ENCODE results near the gene COQ10A. TPM values are rescaled to one million over a fixed set of nuclear protein-coding genes. Genes with fewer than 3 reads are reported as not detected.

Gene COQ10A
- total and polyA plus RNA-seq, 9 of the 15 experiments (the other 6 are each of a cell fraction or from before 2014, with no cell fraction given): 3.1 to 26.4 (median 12.7) TPM

- BruUV-seq (replicated peaks): no TSS peak
- Histone ChIP-seq H3K79me2 (ENCODE audit: control insufficient read depth, insufficient read depth, low read length) (no peaks in the 10 kb centered on the region), H3K4me1 (replicated peaks in 1 of 2; ENCODE audit: control insufficient read depth in 2 of 2, insufficient read depth in 2 of 2, low read length in 2 of 2) (no peaks in the 10 kb centered on the region), H4K20me1 (replicated peaks; ENCODE audit: control insufficient read depth, insufficient read depth, low read length) (no peaks in the 10 kb centered on the region), H3K9ac (ENCODE audit: insufficient read depth in 1 of 2, low read depth in 2 of 2, low read length in 2 of 2) (no peak overlapping the region), H3K36me3 (ENCODE audit: control insufficient read depth, insufficient read depth, low read length) (peaks cover 91% of the 10 kb centered on the region), H3K27ac (ENCODE audit: extremely low read depth, low read depth, low read length) (no peak overlapping the region), H3K27me3 (ENCODE audit: control insufficient read depth in 2 of 2, insufficient read depth in 2 of 2, low read length in 2 of 2) (no peaks in the 10 kb centered on the region), H3K9me3 (replicated peaks; ENCODE audit: control insufficient read depth, insufficient read depth, low read depth, low read length) (no peaks in the 10 kb centered on the region), H3K4me3 (no peak overlapping the region), H2AFZ (ENCODE audit: low read depth, low read length) (no peak overlapping the region), H3K9me1 (ENCODE audit: control insufficient read depth, insufficient read depth, low read length) (no peaks in the 10 kb centered on the region), H3K4me2 (ENCODE audit: insufficient read depth, low read length) (no peak overlapping the region)
- no peak for FAIRE-seq
- 100% methylated on average over 2 of the region's 2 CpGs for whole genome bisulfite sequencing (ENCODE audit: insufficient coverage, low coverage, missing lambda C conversion rate)
- in situ Hi-C loops (cut with MboI): no loop called here
- ATAC-seq: no peak
- POLR2A ChIA-PET: no interaction called here
- CTCF ChIA-PET (ENCODE audit: low intra/inter-chr PET ratio): no interaction called here
- intact Hi-C loops (cut with micrococcal nuclease): no loop called here
- DNase-seq (ENCODE audit: extremely low read depth in 1 of 4, low spot score in 3 of 4): no peak
- peak; percentile 20 for TF ChIP-seq RBM25 (IDR thresholded peaks at IDR 0.05; ENCODE audit: low read depth, low read length, severe bottlenecking)
- no peak for TF ChIP-seq MCM5 (IDR thresholded peaks at IDR 0.05; ENCODE audit: low read depth)
- TF ChIP-seq ZNF121 (CRISPR knock-in tag; conservative IDR thresholded peaks at IDR 0.05): peak; percentile 85
These were observed 7.6 kb downstream of the COQ10A start for GRCh38 chr12:56274299-56274698.

- Histone ChIP-seq H3K79me2 (ENCODE audit: control insufficient read depth, insufficient read depth, low read length) (no peaks in the 10 kb centered on the region), H3K9ac (ENCODE audit: insufficient read depth in 1 of 2, low read depth in 2 of 2, low read length in 2 of 2) (no peak overlapping the region), H3K27ac (ENCODE audit: extremely low read depth, low read depth, low read length) (no peak overlapping the region), H3K27me3 (ENCODE audit: control insufficient read depth in 2 of 2, insufficient read depth in 2 of 2, low read length in 2 of 2) (no peaks in the 10 kb centered on the region), H3K9me1 (ENCODE audit: control insufficient read depth, insufficient read depth, low read length) (no peaks in the 10 kb centered on the region), H3K4me1 (replicated peaks in 1 of 2; ENCODE audit: control insufficient read depth in 2 of 2, insufficient read depth in 2 of 2, low read length in 2 of 2) (no peaks in the 10 kb centered on the region), H3K9me3 (replicated peaks; ENCODE audit: control insufficient read depth, insufficient read depth, low read depth, low read length) (no peaks in the 10 kb centered on the region), H2AFZ (ENCODE audit: low read depth, low read length) (no peak overlapping the region), H3K4me2 (ENCODE audit: insufficient read depth, low read length) (no peak overlapping the region), H3K4me3 (no peak overlapping the region), H4K20me1 (replicated peaks; ENCODE audit: control insufficient read depth, insufficient read depth, low read length) (no peaks in the 10 kb centered on the region), H3K36me3 (ENCODE audit: control insufficient read depth, insufficient read depth, low read length) (peaks cover 91% of the 10 kb centered on the region)
- in situ Hi-C loops (cut with MboI): no loop called here
- TF ChIP-seq ZNF445 (CRISPR knock-in tag; IDR thresholded peaks at IDR 0.05; ENCODE audit: low read depth) (no peak), ZNF24 (IDR thresholded peaks at IDR 0.05) (no peak), ZNF57 (CRISPR knock-in tag; IDR thresholded peaks at IDR 0.05) (no peak), ZNF512 (tag; IDR thresholded peaks at IDR 0.05) (no peak), ZNF121 (CRISPR knock-in tag; conservative IDR thresholded peaks at IDR 0.05) (no peak), EZH2 (IDR thresholded peaks at IDR 0.05; ENCODE audit: borderline replicate concordance, low read depth, low read length) (no peak), CHAMP1 (IDR thresholded peaks at IDR 0.05) (no peak), PHF8 (IDR thresholded peaks at IDR 0.05; ENCODE audit: borderline replicate concordance, low read length) (no peak), EHMT2 (IDR thresholded peaks at IDR 0.05) (no peak), CBX8 (IDR thresholded peaks at IDR 0.05; ENCODE audit: borderline replicate concordance, extremely low read depth, low read depth, low read length, poor library complexity, severe bottlenecking) (no peak)
- intact Hi-C loops (cut with micrococcal nuclease): no loop called here
- FAIRE-seq (no peak), ATAC-seq (no peak), DNase-seq (ENCODE audit: extremely low read depth in 1 of 4, low spot score in 3 of 4) (no peak)
- BruUV-seq (replicated peaks): no TSS peak
- WGBS (ENCODE audit: insufficient coverage, low coverage, missing lambda C conversion rate): 98% methylated on average over 3 of the region's 3 CpGs
- ChIA-PET CTCF (ENCODE audit: low intra/inter-chr PET ratio) (no interaction called here), POLR2A (interaction anchor here (0.6 to 5.0 kb wide), 6 partner anchors 9 to 43 kb away, joined by 3 to 25 read pairs (median 4); partner anchors contain the start of gene COQ10A)
These were observed 12.2 kb downstream of the COQ10A start for GRCh38 chr12:56278905-56279304.

Measured in K562 (cell line).